COLO829 (cell line): ENCODE results near the gene CORO6.

ENCODE experiments used
- DNase-seq: peaks from one replicate; pipeline ENCODE4 v3.0.0; 2012; ENCODE audit warnings: low spot score

CORO6 gene

GRCh38 chr17:29577385-29578211, 45.1 kb downstream of the CORO6 start:
- no peak for DNase-seq

- DNase-seq = no peak
Measured at GRCh38 chr17:29577001-29577370, 45.7 kb downstream of the CORO6 start.

- no peak for DNase-seq
Measured at GRCh38 chr17:29576214-29577000, 46.3 kb downstream of the CORO6 start.

- no peak for DNase-seq
Measured at GRCh38 chr17:29575511-29576213, 47.0 kb downstream of the CORO6 start.

GRCh38 chr17:29574732-29575510, 47.8 kb downstream of the CORO6 start:
- no peak for DNase-seq

GRCh38 chr17:29573871-29574731, 48.6 kb downstream of the CORO6 start:
- no peak for DNase-seq

- DNase-seq = no peak
Measured at GRCh38 chr17:29573558-29573869, 49.2 kb downstream of the CORO6 start.

- DNase-seq = peak; percentile 56
Measured at GRCh38 chr17:29572691-29573557, 49.8 kb downstream of the CORO6 start.

- no peak for DNase-seq
Measured at GRCh38 chr17:29571883-29572681, 50.6 kb downstream of the CORO6 start.

- DNase-seq = no peak
Measured at GRCh38 chr17:29571486-29571882, 51.2 kb downstream of the CORO6 start.

- no peak for DNase-seq
Measured at GRCh38 chr17:29570521-29570920, 52.2 kb downstream of the CORO6 start.

- DNase-seq = no peak
Measured at GRCh38 chr17:29569245-29569950, 53.3 kb downstream of the CORO6 start.

- DNase-seq = peak; percentile 60
Measured at GRCh38 chr17:29568331-29569244, 54.1 kb downstream of the CORO6 start, which contains the start of gene TP53I13. Gene TP53I13 (plus strand): TSS chr17:29568701. CDS start chr17:29568759, 58 bp downstream.

- DNase-seq = no peak
Measured at GRCh38 chr17:29567554-29568330, 55.0 kb downstream of the CORO6 start.

- no peak for DNase-seq
Measured at GRCh38 chr17:29567304-29567553, 55.5 kb downstream of the CORO6 start.

- no peak for DNase-seq
Measured at GRCh38 chr17:29566473-29567303, 56.0 kb downstream of the CORO6 start, which contains the start of gene ABHD15. Gene ABHD15 (minus strand): TSS chr17:29567037. CDS start chr17:29566966, 71 bp downstream.
